ENCODE results near the gene CORO1A.

GRCh38 chr16:30179195-30179594 lies 4.2 kb upstream of the CORO1A start:
- TF ChIP-seq POLR2A (IDR thresholded peaks at IDR 0.05; ENCODE audit: low read depth, low read length) (no peak), POLR2AphosphoS5 (IDR thresholded peaks at IDR 0.05; ENCODE audit: low read depth, low read length) (no peak), TAF1 (IDR thresholded peaks at IDR 0.05; ENCODE audit: borderline replicate concordance, low read depth, low read length) (no peak)
